HG03066 (cell line): ENCODE measurements around the gene ATP8A2.
"Not testable (repeated sequence)": the region's sequence is repeated elsewhere in the genome, so short reads cannot be mapped to it uniquely, and the experiment has no call there.

ENCODE experiments used
- ATAC-seq: cut with Tn5 transposase; IDR thresholded peaks from one replicate; pipeline ENCODE4 v1.9.1; 2021; ENCODE audit warnings: low read depth; ENCODE audit not compliant: unreplicated experiment

ATP8A2 gene

GRCh38 chr13:25932365-25932764 lies 560.6 kb downstream of the ATP8A2 start:
- ATAC-seq, result no peak

GRCh38 chr13:25933520-25933919 lies 561.7 kb downstream of the ATP8A2 start:
- no peak for ATAC-seq

GRCh38 chr13:25934127-25934526 lies 562.4 kb downstream of the ATP8A2 start:
- no peak for ATAC-seq

- ATAC-seq, result no peak
Measured at GRCh38 chr13:25939961-25940687, 568.4 kb downstream of the ATP8A2 start.

GRCh38 chr13:25943081-25943480 lies 571.3 kb downstream of the ATP8A2 start:
- ATAC-seq, result no peak

GRCh38 chr13:25943658-25944057 lies 571.9 kb downstream of the ATP8A2 start:
- ATAC-seq, result no peak

GRCh38 chr13:25945596-25945995 lies 573.8 kb downstream of the ATP8A2 start:
- ATAC-seq, result no peak

GRCh38 chr13:25946321-25946720 lies 574.5 kb downstream of the ATP8A2 start:
- no peak for ATAC-seq

- ATAC-seq, result no peak
Measured at GRCh38 chr13:25948910-25949309, 577.1 kb downstream of the ATP8A2 start.

GRCh38 chr13:25951831-25952230 lies 580.1 kb downstream of the ATP8A2 start:
- ATAC-seq, result no peak

GRCh38 chr13:25954080-25954479 lies 582.3 kb downstream of the ATP8A2 start:
- not testable (repeated sequence) for ATAC-seq

- ATAC-seq, result not testable (repeated sequence)
Measured at GRCh38 chr13:25954943-25955342, 583.2 kb downstream of the ATP8A2 start.

GRCh38 chr13:25958986-25959385 lies 587.2 kb downstream of the ATP8A2 start:
- ATAC-seq, result no peak

GRCh38 chr13:25961294-25961693 lies 589.5 kb downstream of the ATP8A2 start:
- ATAC-seq, result no peak

GRCh38 chr13:25963674-25964073 lies 591.9 kb downstream of the ATP8A2 start:
- ATAC-seq, result no peak

- no peak for ATAC-seq
Measured at GRCh38 chr13:25965596-25965995, 593.8 kb downstream of the ATP8A2 start.

GRCh38 chr13:25966086-25966485 lies 594.3 kb downstream of the ATP8A2 start:
- no peak for ATAC-seq

- ATAC-seq, result no peak
Measured at GRCh38 chr13:25967144-25967543, 595.4 kb downstream of the ATP8A2 start.

GRCh38 chr13:25971047-25971446 lies 599.3 kb downstream of the ATP8A2 start:
- ATAC-seq, result no peak

GRCh38 chr13:25971459-25972145 lies 599.8 kb downstream of the ATP8A2 start:
- no peak for ATAC-seq

- ATAC-seq, result no peak
Measured at GRCh38 chr13:25973085-25973484, 601.3 kb downstream of the ATP8A2 start.

GRCh38 chr13:25973576-25973975 lies 601.8 kb downstream of the ATP8A2 start:
- ATAC-seq, result no peak
